Esophagus squamous epithelium (tissue), 4 donors: ENCODE results near the gene MCOLN2.

Source experiments
- POLR2A ChIP-seq, 4 donors: fragments of 450-650 bp; IDR thresholded peaks; one replicate each; pipeline ENCODE4 v1.6.1; 2017; ENCODE audit warnings: antibody characterized with exemption in 4 of 4, mild to moderate bottlenecking in 4 of 4, moderate library complexity in 3 of 4
- TF ChIP-seq, protein P1 (sequence below), 6 experiments: fragments of 450-650 bp in 4 of 6; fragments of 200-600 bp in 2 of 6; sonication (generic) in 2 of 6; IDR thresholded peaks; one replicate each; pipeline ENCODE4 v1.5.1; 2016 to 2019; ENCODE audit warnings: antibody characterized with exemption in 6 of 6, mild to moderate bottlenecking in 4 of 6, moderate library complexity in 4 of 6

DNA sequence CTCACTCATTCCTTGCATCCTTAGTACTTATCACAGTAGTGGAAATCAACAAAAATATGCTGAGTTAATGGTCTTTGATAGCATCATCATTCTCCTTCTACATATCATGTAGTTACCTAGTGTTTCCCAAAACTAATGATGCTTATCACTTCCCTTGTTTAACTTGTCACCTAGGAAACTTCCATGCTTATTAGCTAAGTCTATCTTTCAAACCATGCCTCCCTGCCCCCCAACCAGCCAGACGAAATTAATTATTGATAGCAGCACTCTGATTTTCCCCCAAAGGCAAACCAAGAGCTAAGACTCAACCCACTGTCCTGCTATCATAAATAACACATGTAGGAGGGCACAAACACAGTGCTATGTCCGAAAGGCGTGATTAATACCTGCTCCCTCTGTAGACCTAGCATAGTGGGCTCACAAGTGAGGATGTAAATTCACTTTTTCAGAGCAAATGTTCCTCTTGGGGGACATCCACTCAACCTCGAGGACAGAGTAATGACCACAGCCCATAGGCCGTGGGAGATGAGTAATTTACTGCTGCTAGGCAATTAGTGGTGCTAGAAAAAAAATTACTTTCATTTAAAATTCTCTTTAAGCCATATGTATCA is 78.1 kb downstream of the MCOLN2 start:
- TF ChIP-seq, protein P1, sequence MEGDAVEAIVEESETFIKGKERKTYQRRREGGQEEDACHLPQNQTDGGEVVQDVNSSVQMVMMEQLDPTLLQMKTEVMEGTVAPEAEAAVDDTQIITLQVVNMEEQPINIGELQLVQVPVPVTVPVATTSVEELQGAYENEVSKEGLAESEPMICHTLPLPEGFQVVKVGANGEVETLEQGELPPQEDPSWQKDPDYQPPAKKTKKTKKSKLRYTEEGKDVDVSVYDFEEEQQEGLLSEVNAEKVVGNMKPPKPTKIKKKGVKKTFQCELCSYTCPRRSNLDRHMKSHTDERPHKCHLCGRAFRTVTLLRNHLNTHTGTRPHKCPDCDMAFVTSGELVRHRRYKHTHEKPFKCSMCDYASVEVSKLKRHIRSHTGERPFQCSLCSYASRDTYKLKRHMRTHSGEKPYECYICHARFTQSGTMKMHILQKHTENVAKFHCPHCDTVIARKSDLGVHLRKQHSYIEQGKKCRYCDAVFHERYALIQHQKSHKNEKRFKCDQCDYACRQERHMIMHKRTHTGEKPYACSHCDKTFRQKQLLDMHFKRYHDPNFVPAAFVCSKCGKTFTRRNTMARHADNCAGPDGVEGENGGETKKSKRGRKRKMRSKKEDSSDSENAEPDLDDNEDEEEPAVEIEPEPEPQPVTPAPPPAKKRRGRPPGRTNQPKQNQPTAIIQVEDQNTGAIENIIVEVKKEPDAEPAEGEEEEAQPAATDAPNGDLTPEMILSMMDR (IDR thresholded peaks at IDR 0.05) = no peak
- TF ChIP-seq POLR2A (IDR thresholded peaks at IDR 0.05) = no peak
